Measurements from ENCODE around the gene TLN1.

Gene TLN1

DNA sequence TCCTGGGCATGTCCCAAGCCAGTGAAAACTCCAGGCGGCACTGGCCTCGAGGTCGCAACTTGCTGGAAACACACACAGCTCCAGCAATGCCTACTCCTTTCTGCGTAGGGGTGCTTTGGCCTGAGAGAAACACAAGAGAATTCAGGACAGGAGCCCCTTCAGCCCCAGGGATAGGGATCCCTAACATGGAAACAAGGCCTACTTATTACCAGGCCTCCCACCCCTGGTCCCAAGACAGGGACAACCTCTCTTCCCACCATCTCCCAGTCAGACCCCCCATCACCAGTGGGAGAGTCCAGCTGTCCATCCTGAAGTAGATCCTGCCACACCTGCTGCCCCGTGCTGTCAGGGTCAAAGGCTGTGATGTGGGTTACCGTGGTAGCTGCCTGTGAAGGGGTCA lies 8.2 kb upstream of the TLN1 start:
- TF ChIP-seq, protein P1, sequence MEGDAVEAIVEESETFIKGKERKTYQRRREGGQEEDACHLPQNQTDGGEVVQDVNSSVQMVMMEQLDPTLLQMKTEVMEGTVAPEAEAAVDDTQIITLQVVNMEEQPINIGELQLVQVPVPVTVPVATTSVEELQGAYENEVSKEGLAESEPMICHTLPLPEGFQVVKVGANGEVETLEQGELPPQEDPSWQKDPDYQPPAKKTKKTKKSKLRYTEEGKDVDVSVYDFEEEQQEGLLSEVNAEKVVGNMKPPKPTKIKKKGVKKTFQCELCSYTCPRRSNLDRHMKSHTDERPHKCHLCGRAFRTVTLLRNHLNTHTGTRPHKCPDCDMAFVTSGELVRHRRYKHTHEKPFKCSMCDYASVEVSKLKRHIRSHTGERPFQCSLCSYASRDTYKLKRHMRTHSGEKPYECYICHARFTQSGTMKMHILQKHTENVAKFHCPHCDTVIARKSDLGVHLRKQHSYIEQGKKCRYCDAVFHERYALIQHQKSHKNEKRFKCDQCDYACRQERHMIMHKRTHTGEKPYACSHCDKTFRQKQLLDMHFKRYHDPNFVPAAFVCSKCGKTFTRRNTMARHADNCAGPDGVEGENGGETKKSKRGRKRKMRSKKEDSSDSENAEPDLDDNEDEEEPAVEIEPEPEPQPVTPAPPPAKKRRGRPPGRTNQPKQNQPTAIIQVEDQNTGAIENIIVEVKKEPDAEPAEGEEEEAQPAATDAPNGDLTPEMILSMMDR (conservative IDR thresholded peaks at IDR 0.05; ENCODE audit: control insufficient read depth, insufficient read depth, low read depth, low read length): no peak
- no peak for DNase-seq (ENCODE audit: low read depth)
- H3K4me3 ChIP-seq (ENCODE audit: control insufficient read depth, low read depth, low read length): no peak overlapping the region

DNA sequence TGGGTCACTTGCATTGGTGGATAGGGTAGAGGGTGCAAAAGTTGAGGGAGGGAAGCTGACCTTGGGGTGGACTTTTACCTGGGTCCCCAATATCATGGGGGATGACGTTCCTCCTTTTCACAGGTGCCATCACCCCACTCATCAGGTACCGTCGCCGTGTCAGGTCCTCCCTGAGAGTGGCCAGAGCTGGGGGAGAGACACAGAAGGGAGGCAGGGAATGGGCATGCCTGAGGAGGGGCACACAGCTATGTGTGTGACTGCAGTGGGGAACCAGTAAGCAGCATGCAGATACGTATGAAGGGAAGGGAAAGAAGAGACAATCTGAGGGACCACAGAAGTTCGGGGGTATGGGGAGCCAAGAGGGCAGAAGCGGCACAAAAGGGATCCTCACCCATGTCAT lies 6.9 kb upstream of the TLN1 start:
- TF ChIP-seq, protein P1 (conservative IDR thresholded peaks at IDR 0.05; ENCODE audit: control insufficient read depth, insufficient read depth, low read depth, low read length): no peak
- H3K4me3 ChIP-seq (ENCODE audit: control insufficient read depth, low read depth, low read length): no peak overlapping the region
- no peak for DNase-seq (ENCODE audit: low read depth)

DNA sequence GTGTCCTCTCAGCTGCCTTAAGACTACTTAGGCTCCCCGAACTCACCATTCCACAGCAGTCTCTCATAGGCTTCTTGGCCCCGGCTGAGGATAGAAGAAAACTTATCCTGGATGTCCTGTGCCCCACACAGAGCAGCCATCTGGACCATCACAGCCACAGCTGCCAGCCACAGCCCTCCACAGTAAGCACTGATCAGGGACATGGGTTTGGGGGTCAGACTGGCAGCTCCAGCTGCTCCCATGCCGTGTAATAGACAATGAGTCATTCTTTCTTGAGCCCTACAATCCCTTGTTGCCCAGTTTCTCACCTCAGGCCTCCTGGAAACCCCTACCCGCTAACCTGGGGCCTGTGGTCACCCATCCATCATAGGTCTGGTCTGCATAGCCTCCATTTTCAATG lies 6.2 kb upstream of the TLN1 start:
- no peak for DNase-seq (ENCODE audit: low read depth)
- H3K4me3 ChIP-seq (ENCODE audit: control insufficient read depth, low read depth, low read length): no peak overlapping the region
- TF ChIP-seq, protein P1 (conservative IDR thresholded peaks at IDR 0.05; ENCODE audit: control insufficient read depth, insufficient read depth, low read depth, low read length): no peak

DNA sequence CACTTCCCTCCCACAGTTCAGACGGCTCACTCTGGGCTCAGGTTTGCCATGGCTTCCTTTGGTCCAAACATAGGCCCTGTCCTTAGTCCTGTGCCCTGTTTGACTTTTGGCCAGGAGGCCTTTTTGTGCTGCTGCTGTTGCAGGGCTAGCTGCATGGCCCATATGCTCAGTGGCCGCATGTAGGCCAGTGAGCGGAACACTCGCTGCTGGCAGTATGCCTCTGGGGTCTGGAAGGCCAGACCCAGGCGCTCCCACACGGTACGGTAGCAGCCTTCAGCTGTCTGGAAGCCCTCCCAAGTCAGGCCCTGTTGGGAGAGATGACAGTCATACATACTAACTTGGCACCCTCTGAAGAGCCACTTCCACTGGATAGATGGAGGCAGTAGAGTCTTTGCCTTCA lies 5.1 kb upstream of the TLN1 start:
- DNase-seq (ENCODE audit: low read depth): no peak
- TF ChIP-seq, protein P1 (conservative IDR thresholded peaks at IDR 0.05; ENCODE audit: control insufficient read depth, insufficient read depth, low read depth, low read length): no peak
- no peak overlapping the region for H3K4me3 ChIP-seq (ENCODE audit: control insufficient read depth, low read depth, low read length)

DNA sequence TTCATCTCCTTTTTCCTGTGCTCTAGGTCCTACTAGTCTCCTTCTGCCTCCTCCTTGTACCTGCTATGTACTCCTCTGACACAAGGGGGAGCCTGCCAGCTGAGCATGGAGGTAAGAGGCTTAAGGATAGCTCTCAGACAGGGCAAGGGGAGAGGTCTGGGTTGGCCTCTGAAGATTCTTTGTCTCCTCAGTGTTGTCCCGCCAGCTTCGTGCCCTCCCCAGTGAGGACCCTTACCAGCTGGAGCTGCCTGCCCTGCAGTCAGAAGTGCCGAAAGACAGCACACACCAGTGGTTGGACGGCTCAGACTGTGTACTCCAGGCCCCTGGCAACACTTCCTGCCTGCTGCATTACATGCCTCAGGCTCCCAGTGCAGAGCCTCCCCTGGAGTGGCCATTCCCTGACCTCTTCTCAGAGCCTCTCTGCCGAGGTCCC lies 4.2 kb upstream of the TLN1 start:
- peak; percentile 79 for DNase-seq (ENCODE audit: low read depth)
- TF ChIP-seq, protein P1 (conservative IDR thresholded peaks at IDR 0.05; ENCODE audit: control insufficient read depth, insufficient read depth, low read depth, low read length): peak; percentile 94
- H3K4me3 ChIP-seq (ENCODE audit: control insufficient read depth, low read depth, low read length): no peak overlapping the region

DNA sequence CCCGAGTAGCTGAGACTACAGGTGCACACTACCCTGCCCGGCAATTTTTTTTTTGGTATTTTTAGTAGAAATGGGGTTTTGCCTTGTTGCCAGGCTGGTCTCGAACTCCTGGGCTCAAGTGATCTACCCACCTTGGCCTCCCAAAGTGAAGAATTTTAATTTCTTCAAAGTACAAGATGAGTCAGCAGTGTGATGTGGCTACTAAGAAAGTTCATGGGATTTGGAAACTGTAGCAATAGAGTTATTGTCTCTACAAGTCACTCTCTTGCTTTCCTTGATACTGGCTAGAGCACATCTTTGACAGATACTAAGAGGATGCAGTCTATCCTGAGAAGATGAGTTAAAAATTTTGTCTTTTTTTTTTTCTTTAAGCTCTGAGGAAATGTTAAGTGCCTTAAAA lies 2.1 kb upstream of the TLN1 start:
- no peak overlapping the region for H3K4me3 ChIP-seq (ENCODE audit: control insufficient read depth, low read depth, low read length)
- TF ChIP-seq, protein P1 (conservative IDR thresholded peaks at IDR 0.05; ENCODE audit: control insufficient read depth, insufficient read depth, low read depth, low read length): no peak
- peak; percentile 48 for DNase-seq (ENCODE audit: low read depth)
